Activated CD8-positive, alpha-beta T cell treated with anti-CD3 and anti-CD28 coated beads for 36 hours (primary cell): Measurements from ENCODE around the gene VTI1A. TPM values are rescaled to one million over a fixed set of nuclear protein-coding genes. Genes with fewer than 3 reads are reported as not detected.

Source experiments
- ATAC-seq: fragments of 200-7000 bp; cut with Tn5 transposase; one replicate; pipeline ENCODE4 v1.10.0; 2021; ENCODE audit warnings: mild to moderate bottlenecking, moderate library complexity
- CTCF ChIA-PET: fragments of 350-600 bp; sonication (Branson Sonifier 250); formaldehyde crosslinking; loops from one replicate; lab custom pipeline; 2021; ENCODE audit warnings: antibody characterized with exemption; lab: Charles Lee
- POLR2A ChIA-PET: fragments of 350-600 bp; sonication (Branson Sonifier 250); formaldehyde crosslinking; loops from one replicate; lab custom pipeline; 2021; ENCODE audit warnings: antibody characterized with exemption; lab: Charles Lee
- DNase-seq: peaks from one replicate; pipeline ENCODE4 v3.0.0-alpha.2; 2020
- H3K27ac Mint-ChIP-seq: one replicate; pipeline ENCODE4 v1.8.0; 2021; ENCODE audit warnings: mild to moderate bottlenecking, mixed read lengths
- H3K27me3 Mint-ChIP-seq: one replicate; pipeline ENCODE4 v1.8.0; 2021; ENCODE audit warnings: mixed read lengths
- H3K36me3 Mint-ChIP-seq: one replicate; pipeline ENCODE4 v1.8.0; 2021; ENCODE audit warnings: low read depth, mixed read lengths
- H3K4me1 Mint-ChIP-seq: one replicate; pipeline ENCODE4 v1.8.0; 2021; ENCODE audit warnings: low read depth, mixed read lengths
- H3K4me3 Mint-ChIP-seq: one replicate; pipeline ENCODE4 v1.8.0; 2021; ENCODE audit warnings: mild to moderate bottlenecking, moderate library complexity, mixed read lengths
- H3K9me3 Mint-ChIP-seq: one replicate; pipeline ENCODE4 v1.8.0; 2021; ENCODE audit warnings: mixed read lengths
- intact Hi-C: fragments of 100-400 bp; cut with micrococcal nuclease; formaldehyde crosslinking; loops from one replicate; pipeline ENCODE4 v1.10.0; 2022
- total RNA-seq, 2 experiments: library from RNA; stranded (reverse); gene quantifications; one replicate each; pipeline ENCODE4 v1.2.3, GENCODE V29; 2021
- TF ChIP-seq, protein P1 (sequence below): fragments of 200-600 bp; IDR thresholded peaks from one replicate; pipeline ENCODE4 v1.8.0; 2022; ENCODE audit warnings: antibody characterized with exemption, mild to moderate bottlenecking

VTI1A gene
- total RNA-seq, 2 experiments from 2014 or later, result 29.4 to 30.0 TPM

DNA sequence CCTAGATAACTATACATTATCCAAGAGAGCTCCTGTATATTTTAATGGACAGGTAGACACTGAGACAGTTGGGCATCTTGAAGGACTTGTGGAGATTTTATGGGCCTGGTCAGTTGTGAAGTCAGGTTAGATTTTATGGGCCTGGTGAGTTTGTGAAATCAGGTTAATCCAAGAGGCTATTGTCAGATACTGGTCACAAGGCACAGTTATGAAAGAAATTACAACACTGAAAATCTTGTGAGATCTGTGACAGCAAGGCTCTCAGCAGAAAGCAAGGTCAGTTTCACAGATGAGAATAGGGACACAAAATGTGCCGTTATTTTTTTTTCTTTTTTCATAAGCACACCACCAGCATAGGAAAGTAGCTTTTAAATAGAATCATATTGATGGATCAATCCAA is 167.6 kb downstream of the VTI1A start:
- intact Hi-C loops, result no loop called here
- Mint-ChIP-seq H3K36me3 (peaks cover 19% of the 10 kb centered on the region), H3K9me3 (peaks cover 7% of the 10 kb centered on the region), H3K27me3 (no peaks in the 10 kb centered on the region), H3K27ac (no peak overlapping the region), H3K4me3 (no peak overlapping the region), H3K4me1 (no peaks in the 10 kb centered on the region)
- DNase-seq (no peak), ATAC-seq (no peak)
- ChIA-PET POLR2A (interaction anchor here (0.6 kb wide), 1 partner anchor 252 kb away, joined by 3 read pairs; no protein-coding TSS in a partner anchor), CTCF (no interaction called here)
- TF ChIP-seq, protein P1, sequence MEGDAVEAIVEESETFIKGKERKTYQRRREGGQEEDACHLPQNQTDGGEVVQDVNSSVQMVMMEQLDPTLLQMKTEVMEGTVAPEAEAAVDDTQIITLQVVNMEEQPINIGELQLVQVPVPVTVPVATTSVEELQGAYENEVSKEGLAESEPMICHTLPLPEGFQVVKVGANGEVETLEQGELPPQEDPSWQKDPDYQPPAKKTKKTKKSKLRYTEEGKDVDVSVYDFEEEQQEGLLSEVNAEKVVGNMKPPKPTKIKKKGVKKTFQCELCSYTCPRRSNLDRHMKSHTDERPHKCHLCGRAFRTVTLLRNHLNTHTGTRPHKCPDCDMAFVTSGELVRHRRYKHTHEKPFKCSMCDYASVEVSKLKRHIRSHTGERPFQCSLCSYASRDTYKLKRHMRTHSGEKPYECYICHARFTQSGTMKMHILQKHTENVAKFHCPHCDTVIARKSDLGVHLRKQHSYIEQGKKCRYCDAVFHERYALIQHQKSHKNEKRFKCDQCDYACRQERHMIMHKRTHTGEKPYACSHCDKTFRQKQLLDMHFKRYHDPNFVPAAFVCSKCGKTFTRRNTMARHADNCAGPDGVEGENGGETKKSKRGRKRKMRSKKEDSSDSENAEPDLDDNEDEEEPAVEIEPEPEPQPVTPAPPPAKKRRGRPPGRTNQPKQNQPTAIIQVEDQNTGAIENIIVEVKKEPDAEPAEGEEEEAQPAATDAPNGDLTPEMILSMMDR, result no peak

DNA sequence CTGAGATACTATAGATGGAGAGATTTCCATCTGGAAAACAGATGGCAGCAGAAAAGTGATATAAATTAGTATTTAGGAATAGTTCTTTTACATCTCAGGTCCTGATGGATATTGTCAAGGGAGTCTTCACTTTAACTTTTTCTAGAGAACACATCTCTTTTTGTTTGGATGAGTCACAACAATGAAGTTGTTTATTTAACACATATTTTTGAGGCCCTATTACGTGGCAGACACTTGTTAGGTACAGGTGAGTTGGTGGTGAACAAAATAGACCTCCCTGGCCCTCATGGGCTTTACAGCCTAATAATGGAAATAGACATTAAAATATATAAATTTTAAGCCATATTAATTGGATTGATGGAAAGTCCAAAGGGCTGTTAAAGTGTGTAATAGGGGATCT is 168.3 kb downstream of the VTI1A start:
- intact Hi-C loops, result no loop called here
- H3K27me3 Mint-ChIP-seq, result no peaks in the 10 kb centered on the region

DNA sequence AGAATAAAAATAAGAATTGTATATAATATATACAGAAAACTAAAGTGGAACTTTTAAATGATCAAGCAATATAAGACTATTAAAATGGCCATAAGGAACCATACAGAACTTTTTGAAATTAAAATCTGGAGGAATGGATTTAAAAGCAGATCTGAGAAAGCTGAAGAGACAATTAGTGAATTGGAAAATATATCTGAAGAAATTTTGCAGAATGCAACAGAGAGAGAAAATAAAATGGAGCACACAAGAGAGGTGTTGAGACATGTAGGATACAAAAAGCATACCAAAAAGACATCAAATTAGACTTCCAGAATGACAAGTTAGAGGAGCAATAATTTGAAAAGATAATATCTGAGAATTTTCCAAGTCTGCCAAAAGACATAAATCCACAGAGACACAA is 169.6 kb downstream of the VTI1A start:
- Mint-ChIP-seq H3K4me3 (no peak overlapping the region), H3K27me3 (no peaks in the 10 kb centered on the region), H3K4me1 (no peaks in the 10 kb centered on the region), H3K36me3 (peaks cover 18% of the 10 kb centered on the region), H3K27ac (no peak overlapping the region), H3K9me3 (peaks cover 7% of the 10 kb centered on the region)
- TF ChIP-seq, protein P1, result no peak
- ChIA-PET POLR2A (no interaction called here), CTCF (no interaction called here)
- no peak for DNase-seq
- ATAC-seq, result no peak
- intact Hi-C loops, result no loop called here

More for the DNA sequence above, 168.3 kb downstream of the VTI1A start:
- peaks cover 22% of the 10 kb centered on the region for H3K36me3 Mint-ChIP-seq
- no peak overlapping the region for H3K4me3 Mint-ChIP-seq
- H3K4me1 Mint-ChIP-seq, result no peaks in the 10 kb centered on the region
- ChIA-PET POLR2A (interaction anchor here (0.6 kb wide), 1 partner anchor 251 kb away, joined by 3 read pairs; no protein-coding TSS in a partner anchor), CTCF (no interaction called here)
- TF ChIP-seq, protein P1, result no peak
- peaks cover 7% of the 10 kb centered on the region for H3K9me3 Mint-ChIP-seq
- no peak for ATAC-seq
- no peak overlapping the region for H3K27ac Mint-ChIP-seq
- DNase-seq, result no peak

DNA sequence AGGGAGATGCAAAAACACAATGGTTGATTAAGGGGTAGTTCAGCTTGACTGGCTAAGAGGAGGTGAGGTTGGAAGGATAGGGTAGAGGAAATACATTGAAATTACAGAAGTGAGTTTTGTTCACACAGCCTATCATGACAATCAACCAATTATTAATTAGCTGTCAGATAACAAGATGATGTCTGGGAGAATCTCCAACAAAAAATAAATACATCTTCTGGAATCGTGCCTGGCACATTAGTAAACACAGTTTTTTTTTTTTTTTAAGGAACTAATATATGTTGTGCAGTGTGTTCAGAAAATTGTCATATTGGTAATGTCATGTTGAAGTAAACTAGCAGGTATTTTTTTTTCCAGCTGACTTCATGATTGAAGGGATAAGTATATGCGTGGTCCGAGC is 171.8 kb downstream of the VTI1A start:
- Mint-ChIP-seq H3K9me3 (peaks cover 7% of the 10 kb centered on the region), H3K4me3 (no peak overlapping the region), H3K27ac (no peak overlapping the region), H3K36me3 (peaks cover 18% of the 10 kb centered on the region), H3K27me3 (no peaks in the 10 kb centered on the region), H3K4me1 (no peaks in the 10 kb centered on the region)
- no peak for ATAC-seq
- CTCF ChIA-PET, result no interaction called here
- TF ChIP-seq, protein P1, result no peak
- intact Hi-C loops, result no loop called here
- POLR2A ChIA-PET, result no interaction called here
- no peak for DNase-seq

DNA sequence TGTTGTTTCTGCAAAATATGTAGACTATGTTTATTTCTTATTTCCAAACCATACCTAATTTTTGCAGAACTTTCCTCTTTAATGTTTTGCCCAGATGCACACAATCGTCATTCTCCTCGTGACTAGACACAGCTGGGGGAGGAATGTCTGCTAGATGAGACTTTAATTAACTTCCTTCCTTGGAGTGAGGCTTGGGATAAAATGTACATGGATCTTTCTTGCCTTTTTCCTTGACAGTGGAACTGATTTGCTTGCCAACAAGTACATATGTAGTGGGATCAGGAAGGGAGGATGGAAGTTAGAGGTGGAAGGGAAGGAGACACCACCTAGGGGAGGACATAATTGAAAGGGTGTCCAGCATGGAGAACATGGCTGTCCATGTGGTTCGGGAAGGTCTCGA is 172.5 kb downstream of the VTI1A start:
- Mint-ChIP-seq H3K4me1 (no peaks in the 10 kb centered on the region), H3K36me3 (peaks cover 18% of the 10 kb centered on the region), H3K9me3 (peaks cover 7% of the 10 kb centered on the region), H3K27me3 (no peaks in the 10 kb centered on the region), H3K27ac (no peak overlapping the region), H3K4me3 (no peak overlapping the region)
- ATAC-seq (no peak), DNase-seq (no peak)
- intact Hi-C loops, result no loop called here
- TF ChIP-seq, protein P1, result no peak
- ChIA-PET POLR2A (no interaction called here), CTCF (no interaction called here)
